ENCODE data around the gene CPEB4.

DNA sequence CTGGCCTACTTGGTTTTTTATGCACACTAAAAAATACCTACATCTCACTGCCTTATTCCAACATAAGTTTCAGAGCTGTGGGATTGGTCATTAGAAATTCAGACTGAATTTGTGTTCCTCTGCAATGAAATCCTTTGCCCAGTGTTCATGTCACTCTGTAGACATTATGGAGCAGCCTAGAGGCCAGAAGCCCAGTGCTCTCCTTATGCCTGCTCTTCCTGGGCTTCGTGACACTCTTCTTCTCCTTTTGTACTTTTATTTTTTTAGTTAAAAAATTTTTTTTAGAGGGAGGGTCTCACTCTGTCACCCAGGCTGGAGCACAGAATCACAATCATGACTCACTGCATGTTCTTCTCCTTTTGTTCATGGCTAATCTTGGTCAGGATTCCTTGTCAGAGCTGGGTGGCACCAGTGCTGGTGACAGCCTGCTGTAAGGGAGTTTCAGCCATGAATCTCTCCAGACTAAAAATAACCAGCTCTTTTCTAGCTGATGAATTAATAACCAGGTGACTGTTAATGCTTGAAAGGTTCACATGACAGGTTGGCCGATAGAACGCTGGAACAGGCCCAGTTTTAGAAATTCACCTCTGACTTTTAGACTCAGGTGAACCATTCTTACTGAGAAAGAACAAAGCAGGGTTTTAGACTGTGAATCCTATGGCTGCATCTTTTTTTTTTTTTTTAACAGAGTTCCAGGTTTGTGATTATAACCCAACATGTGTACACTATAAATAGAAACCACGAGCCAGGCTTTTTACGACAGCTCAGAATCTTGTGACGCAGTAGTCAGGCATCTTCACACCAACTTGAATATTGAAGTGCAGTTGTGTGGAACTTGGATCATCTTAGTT is 66.7 kb downstream of the CPEB4 start:
- TF ChIP-seq, protein P1, sequence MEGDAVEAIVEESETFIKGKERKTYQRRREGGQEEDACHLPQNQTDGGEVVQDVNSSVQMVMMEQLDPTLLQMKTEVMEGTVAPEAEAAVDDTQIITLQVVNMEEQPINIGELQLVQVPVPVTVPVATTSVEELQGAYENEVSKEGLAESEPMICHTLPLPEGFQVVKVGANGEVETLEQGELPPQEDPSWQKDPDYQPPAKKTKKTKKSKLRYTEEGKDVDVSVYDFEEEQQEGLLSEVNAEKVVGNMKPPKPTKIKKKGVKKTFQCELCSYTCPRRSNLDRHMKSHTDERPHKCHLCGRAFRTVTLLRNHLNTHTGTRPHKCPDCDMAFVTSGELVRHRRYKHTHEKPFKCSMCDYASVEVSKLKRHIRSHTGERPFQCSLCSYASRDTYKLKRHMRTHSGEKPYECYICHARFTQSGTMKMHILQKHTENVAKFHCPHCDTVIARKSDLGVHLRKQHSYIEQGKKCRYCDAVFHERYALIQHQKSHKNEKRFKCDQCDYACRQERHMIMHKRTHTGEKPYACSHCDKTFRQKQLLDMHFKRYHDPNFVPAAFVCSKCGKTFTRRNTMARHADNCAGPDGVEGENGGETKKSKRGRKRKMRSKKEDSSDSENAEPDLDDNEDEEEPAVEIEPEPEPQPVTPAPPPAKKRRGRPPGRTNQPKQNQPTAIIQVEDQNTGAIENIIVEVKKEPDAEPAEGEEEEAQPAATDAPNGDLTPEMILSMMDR (IDR thresholded peaks at IDR 0.05), result no peak
- no peak for TF ChIP-seq POLR2A (IDR thresholded peaks at IDR 0.05)

All from esophagus squamous epithelium (tissue), 4 donors.